ENCODE results near the gene GRHPR.
"Not testable (repeated sequence)": the region's sequence is repeated elsewhere in the genome, so short reads cannot be mapped to it uniquely, and the experiment has no call there.

GRHPR gene

GRCh38 chr9:37451628-37452027 lies 29.1 kb downstream of the GRHPR start:
- no peak for DNase-seq

DNA sequence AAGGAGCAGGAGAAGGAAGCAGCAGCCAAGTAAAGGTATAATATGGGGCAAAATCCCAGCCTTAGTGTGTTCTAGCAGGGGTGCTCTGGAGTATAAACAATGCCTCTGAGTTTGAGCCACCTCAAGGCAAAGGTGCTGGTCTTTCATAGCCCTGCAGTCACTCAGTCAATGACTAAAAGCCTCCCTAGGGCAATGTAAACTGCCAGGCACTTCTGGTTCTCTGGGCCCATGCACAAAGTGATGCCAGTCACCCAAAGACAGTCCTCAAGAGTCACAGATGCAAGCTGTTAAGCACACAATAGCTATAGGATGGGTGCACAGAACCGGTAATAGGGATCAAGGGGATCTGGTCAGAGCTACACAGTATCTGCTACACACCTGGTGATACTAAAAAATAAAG lies 30.1 kb downstream of the GRHPR start:
- no peak for DNase-seq

GRCh38 chr9:37453827-37454226 lies 31.3 kb downstream of the GRHPR start:
- no peak for DNase-seq

- DNase-seq: no peak
Observed at GRCh38 chr9:37454238-37454637, 31.7 kb downstream of the GRHPR start.

- no peak for DNase-seq
Observed at GRCh38 chr9:37455884-37456647, 33.6 kb downstream of the GRHPR start.

GRCh38 chr9:37456817-37457216 lies 34.3 kb downstream of the GRHPR start:
- DNase-seq: no peak

DNA sequence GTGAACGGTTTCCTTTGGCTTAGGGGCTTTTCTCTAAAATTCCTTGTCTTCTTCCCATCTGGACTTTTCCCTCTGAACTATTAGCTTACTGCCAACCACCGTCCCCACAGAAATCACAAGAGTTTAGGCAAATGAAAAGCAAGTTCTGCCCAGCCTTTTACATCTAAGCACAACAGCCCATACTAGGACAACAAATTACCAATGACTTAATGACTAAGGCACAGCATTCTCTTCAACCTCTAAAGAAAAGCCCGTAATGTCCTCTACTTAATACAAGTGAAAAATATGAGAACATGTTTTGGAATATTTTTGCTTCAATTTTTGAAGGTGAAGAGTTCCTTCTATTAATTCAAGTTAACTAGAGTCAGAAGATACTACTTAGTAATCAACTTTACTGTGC lies 41.5 kb downstream of the GRHPR start:
- DNase-seq: no peak

DNA sequence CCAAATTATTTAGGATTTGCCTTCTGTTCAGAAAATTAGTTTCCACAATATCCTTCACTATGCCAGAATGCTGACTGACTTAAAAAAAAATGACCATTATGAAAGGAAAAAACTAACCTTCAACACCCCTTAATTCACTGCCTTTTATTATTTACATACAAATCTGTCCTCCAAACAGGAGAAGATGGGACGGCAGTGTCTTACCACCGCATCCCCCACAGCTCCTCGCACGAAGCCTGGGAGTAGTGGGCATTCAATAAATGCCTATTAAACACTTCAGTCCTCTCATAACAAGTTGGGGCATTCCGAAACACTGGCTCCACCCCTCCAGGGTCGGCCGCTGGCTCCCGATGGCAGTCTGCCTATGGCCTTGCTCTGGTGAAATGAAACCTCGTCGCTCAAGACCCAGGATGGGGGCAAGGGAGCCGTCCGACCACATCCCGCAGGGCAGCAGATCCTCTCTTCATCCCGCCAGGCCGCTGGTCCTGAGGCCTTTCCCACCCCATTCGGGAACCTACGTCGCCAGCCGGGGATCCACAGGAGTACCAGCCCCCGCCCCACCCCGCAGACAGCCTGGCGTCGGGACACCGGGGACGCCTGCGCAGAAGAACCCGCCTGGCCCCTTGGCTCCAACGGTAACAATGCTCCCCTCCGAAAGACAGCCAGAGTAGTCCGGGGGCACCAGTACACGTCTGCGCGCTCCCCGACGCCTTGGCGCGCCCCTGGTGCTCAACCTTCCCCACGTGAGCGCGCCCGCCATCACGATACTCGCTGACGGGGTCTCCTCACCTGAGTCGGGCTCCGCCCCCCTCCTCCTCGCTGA lies 42.1 kb downstream of the GRHPR start:
- DNase-seq: peak in 4 of 6 experiments; percentile 59 to 94 (median 92)

GRCh38 chr9:37465249-37466036 lies 42.9 kb downstream of the GRHPR start, which contains the start of gene ZBTB5:
Gene ZBTB5, minus strand, starts transcription at chr9:37465450. Its CDS starts 22,899 bp downstream, at chr9:37442551.
- peak; percentile 98 to 99 (median 99) for DNase-seq

DNA sequence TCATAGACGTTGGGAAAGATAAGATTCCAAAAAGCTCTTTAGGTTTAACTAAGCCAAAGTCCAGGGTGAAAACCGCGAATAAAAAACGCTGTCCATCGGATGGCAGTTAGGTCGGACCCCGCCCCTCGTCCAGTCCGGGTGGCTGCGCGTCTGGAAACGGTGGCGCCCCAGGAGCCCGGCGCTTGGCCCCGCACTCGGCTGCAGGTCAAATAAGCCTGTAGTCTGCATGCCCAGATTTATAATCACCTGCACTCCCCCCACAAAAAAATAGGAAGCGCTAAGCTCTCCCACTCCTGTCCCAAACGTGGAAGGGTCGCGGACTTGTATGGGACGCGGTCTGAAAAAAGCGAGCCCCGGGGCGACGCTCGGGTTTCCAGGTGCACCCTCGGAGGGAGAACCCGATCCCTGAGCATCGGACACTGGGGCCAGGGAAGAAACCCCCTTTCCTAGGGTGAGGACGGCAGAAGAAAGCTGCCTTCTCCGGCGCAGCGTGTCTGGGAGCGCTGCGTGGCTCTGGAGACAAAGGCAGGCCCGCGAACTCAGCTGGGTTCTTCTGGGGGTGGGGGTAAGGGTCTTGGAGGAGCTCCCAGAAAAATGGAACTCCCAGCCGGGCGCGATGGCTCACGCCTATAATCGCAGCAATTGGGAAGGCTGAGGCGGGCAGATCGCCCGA lies 43.7 kb downstream of the GRHPR start:
- peak in 5 of 6 experiments; percentile 10 to 55 (median 31) for DNase-seq

GRCh38 chr9:37467530-37467929 lies 45.0 kb downstream of the GRHPR start:
- not testable (repeated sequence) for DNase-seq

- no peak for DNase-seq
Observed at GRCh38 chr9:37468620-37469019, 46.1 kb downstream of the GRHPR start.

DNA sequence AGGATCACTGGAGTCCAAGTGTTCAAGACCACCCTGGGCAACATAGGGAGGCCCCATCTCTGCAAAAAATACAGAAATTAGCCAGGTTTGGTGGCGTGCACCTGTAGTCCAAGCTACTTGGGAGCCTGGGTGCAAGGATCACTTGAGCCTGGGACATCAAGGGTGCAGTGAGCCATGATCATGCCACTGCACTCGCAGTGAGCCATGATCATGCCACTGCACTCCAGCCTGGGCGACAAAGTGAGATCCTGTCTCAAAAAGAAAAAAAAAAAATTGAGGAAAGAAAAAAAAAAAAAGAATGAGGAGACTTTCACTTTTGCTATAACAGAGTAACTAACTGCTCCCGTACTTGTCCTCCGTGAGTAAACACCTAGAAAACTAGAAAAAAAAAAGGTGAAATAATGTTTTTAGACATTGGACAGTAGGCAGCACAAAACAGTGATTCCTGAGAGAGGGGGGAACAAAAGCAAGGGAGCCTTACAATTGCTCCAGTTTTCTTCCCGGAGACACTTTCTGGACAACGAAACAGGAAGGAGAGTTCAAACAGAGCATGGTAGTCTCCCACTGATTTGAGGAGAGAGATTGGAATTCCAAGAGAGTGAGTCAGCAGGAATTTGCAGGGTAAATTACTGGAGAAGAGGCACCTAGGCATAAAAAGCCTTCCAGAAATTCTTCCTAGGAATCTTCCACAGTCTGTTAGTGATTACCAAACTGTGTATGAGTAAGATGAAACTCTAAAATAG lies 49.6 kb downstream of the GRHPR start:
- DNase-seq: no peak

DNA sequence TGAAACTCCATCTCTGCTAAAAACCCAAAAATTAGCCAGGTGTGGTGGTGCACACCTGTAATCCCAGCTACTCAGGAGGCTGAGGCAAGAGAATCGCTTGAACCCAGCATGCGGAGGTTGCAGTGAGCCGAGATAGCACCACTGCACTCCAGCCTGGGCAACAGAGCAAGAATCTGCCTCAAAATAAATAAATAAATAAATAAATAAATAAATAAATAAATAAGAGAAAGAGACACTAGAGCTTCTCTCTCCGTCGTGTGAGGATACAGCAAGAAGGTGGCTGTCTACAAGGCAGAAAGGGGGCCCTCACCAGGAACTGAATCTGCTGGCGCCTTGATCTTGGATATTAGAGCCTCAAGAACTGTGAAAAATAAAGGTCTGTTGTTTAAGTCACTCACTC lies 51.5 kb downstream of the GRHPR start:
- not testable (repeated sequence) for DNase-seq

GRCh38 chr9:37474438-37474837 lies 51.9 kb downstream of the GRHPR start:
- DNase-seq: no peak

DNA sequence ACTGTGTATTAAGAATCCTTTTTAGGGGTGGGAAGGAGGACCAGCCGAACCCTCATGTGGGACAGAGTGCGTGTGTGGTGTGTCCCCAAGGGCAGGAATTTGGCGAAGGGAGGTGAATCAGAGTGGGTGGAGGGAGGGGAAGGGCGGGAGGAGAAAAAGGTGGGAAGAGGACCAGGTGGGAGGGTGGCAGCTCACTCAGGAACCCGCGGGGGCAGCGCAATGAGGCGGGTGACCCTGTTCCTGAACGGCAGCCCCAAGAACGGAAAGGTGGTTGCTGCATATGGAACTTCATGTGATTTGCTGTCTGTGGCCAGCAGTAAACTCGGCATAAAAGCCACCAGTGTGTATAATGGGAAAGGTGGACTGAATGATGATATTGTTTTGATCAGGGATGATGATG lies 54.4 kb downstream of the GRHPR start:
- DNase-seq: no peak

- not testable (repeated sequence) for DNase-seq
Observed at GRCh38 chr9:37477443-37477842, 54.9 kb downstream of the GRHPR start.

DNA sequence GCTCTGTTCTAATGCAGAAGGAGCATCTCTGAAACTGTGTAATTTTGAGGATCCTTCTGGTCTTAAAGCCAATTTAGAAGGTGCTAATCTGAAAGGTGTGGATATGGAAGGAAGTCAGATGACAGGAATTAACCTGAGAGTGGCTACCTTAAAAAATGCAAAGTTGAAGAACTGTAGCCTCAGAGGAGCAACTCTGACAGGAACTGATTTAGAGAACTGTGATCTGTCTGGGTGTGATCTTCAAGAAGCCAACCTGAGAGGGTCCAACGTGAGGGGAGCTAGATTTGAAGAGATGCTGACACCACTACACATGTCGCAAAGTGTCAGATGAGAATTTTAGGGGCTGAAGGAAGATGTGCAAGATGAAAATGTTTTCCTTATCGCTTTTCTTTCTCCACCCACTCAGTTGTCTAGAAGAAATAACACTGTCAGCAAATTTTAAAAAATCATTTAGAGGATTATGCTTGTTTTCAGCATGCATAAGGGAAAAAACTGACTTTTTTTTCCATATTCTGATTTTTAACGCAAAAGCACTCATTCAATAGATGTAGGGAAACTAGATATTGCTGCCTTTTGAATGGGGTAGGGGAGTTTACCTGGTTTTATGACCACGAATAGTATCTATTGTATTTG lies 55.6 kb downstream of the GRHPR start:
- not testable (repeated sequence) for DNase-seq

- no peak for DNase-seq
Observed at GRCh38 chr9:37480759-37481158, 58.3 kb downstream of the GRHPR start.

GRCh38 chr9:37485389-37486255 lies 63.1 kb downstream of the GRHPR start, which contains the start of gene POLR1E:
Gene POLR1E, plus strand, starts transcription at chr9:37485948. Its CDS starts 100 bp downstream, at chr9:37486048.
- peak; percentile 92 to 97 (median 94) for DNase-seq

Data from stimulated activated naive CD4-positive, alpha-beta T cell (primary cell).